Stimulated activated CD8-positive, alpha-beta memory T cell treated with anti-CD3 and anti-CD28 coated beads, Interleukin-4, amount 100 ng/mL, for 24 hours (primary cell): ENCODE results near the gene SORT1.
"Not testable (repeated sequence)": the region's sequence is repeated elsewhere in the genome, so short reads cannot be mapped to it uniquely, and the experiment has no call there.

ENCODE experiments used
- DNase-seq: peaks from one replicate; pipeline ENCODE4 v3.0.0-alpha.2; 2020; ENCODE audit warnings: low read depth

SORT1 gene

GRCh38 chr1:109338608-109339007, 59.1 kb downstream of the SORT1 start:
- DNase-seq, result no peak

GRCh38 chr1:109338091-109338490, 59.6 kb downstream of the SORT1 start:
- no peak for DNase-seq

- DNase-seq, result no peak
These were observed 62.6 kb downstream of the SORT1 start for GRCh38 chr1:109335091-109335490.

- no peak for DNase-seq
These were observed 66.6 kb downstream of the SORT1 start for GRCh38 chr1:109331113-109331512.

- no peak for DNase-seq
These were observed 70.4 kb downstream of the SORT1 start for GRCh38 chr1:109327285-109327684.

- DNase-seq, result no peak
These were observed 74.7 kb downstream of the SORT1 start for GRCh38 chr1:109322974-109323373.

- DNase-seq, result no peak
These were observed 78.6 kb downstream of the SORT1 start for GRCh38 chr1:109319114-109319513.

- DNase-seq, result no peak
These were observed 81.2 kb downstream of the SORT1 start for GRCh38 chr1:109316506-109316905.

- no peak for DNase-seq
These were observed 82.4 kb downstream of the SORT1 start for GRCh38 chr1:109315288-109315687.

- no peak for DNase-seq
These were observed 82.9 kb downstream of the SORT1 start for GRCh38 chr1:109314795-109315194.

- DNase-seq, result no peak
These were observed 84.5 kb downstream of the SORT1 start for GRCh38 chr1:109312978-109313775.

- no peak for DNase-seq
These were observed 85.5 kb downstream of the SORT1 start for GRCh38 chr1:109312246-109312645.

GRCh38 chr1:109309347-109309746, 88.4 kb downstream of the SORT1 start:
- DNase-seq, result no peak

- no peak for DNase-seq
These were observed 90.3 kb downstream of the SORT1 start for GRCh38 chr1:109307274-109308021.

- no peak for DNase-seq
These were observed 90.9 kb downstream of the SORT1 start, which contains the start of gene MYBPHL for GRCh38 chr1:109306832-109307273. MYBPHL (minus strand) TSS chr1:109307011; CDS start chr1:109306991, 20 bp downstream.

- DNase-seq, result not testable (repeated sequence)
These were observed 91.7 kb downstream of the SORT1 start for GRCh38 chr1:109305991-109306390.

- no peak for DNase-seq
These were observed 93.3 kb downstream of the SORT1 start for GRCh38 chr1:109304226-109304920.

- no peak for DNase-seq
These were observed 95.8 kb downstream of the SORT1 start for GRCh38 chr1:109301874-109302273.

GRCh38 chr1:109300650-109301151, 97.0 kb downstream of the SORT1 start:
- no peak for DNase-seq

GRCh38 chr1:109299558-109300343, 98.0 kb downstream of the SORT1 start:
- DNase-seq, result no peak
